Measurements from ENCODE around the gene PDXK. TPM values are rescaled to one million over a fixed set of nuclear protein-coding genes. Genes with fewer than 3 reads are reported as not detected.

Gene PDXK
- total and polyA plus RNA-seq, 10 of the 15 experiments (the other 5 are each of a cell fraction or from before 2014, with no cell fraction given): 3.7 to 141 (median 60.0) TPM

- BruUV-seq (replicated peaks): no TSS peak
- Histone ChIP-seq H3K9ac (ENCODE audit: control insufficient read depth, insufficient read depth, low read length) (no peak overlapping the region), H3K27ac (ENCODE audit: control insufficient read depth, insufficient read depth) (no peak overlapping the region), H4K20me1 (ENCODE audit: control insufficient read depth, insufficient read depth) (no peaks in the 10 kb centered on the region), H3K36me3 (ENCODE audit: control insufficient read depth in 2 of 2, insufficient read depth in 2 of 2, low read length in 1 of 2) (peaks cover 32 to 61% of the 10 kb centered on the region in 2 experiments), H2AFZ (ENCODE audit: control insufficient read depth, low read depth, low read length) (no peak overlapping the region), H3K4me3 (no peak overlapping the region), H3K4me2 (ENCODE audit: control insufficient read depth, insufficient read depth) (no peak overlapping the region), H3K4me1 (ENCODE audit: control insufficient read depth, insufficient read depth, low read length) (no peaks in the 10 kb centered on the region), H3K79me2 (ENCODE audit: control insufficient read depth, insufficient read depth, low read length) (no peaks in the 10 kb centered on the region), H3K9me3 (replicated peaks; ENCODE audit: control insufficient read depth, insufficient read depth, low read length) (no peaks in the 10 kb centered on the region), H3K27me3 (replicated peaks in 1 of 2; ENCODE audit: control insufficient read depth in 2 of 2, insufficient read depth in 2 of 2, low read length in 1 of 2) (no peaks in the 10 kb centered on the region)
- SMC1A ChIA-PET (ENCODE audit: uncharacterized antibody, unreplicated experiment): interaction anchor here (1.2 kb wide), 1 partner anchor 91 kb away, joined by 3 read pairs; no protein-coding TSS in a partner anchor
- no peak for DNase-seq (ENCODE audit: low read depth, low spot score)
- no peak for ATAC-seq
- no peak for TF ChIP-seq CREM (IDR thresholded peaks at IDR 0.05; ENCODE audit: low read depth)
- TF ChIP-seq NFXL1 (IDR thresholded peaks at IDR 0.05; ENCODE audit: borderline replicate concordance): no peak
- no peak for TF ChIP-seq RB1 (IDR thresholded peaks at IDR 0.05; ENCODE audit: borderline replicate concordance)
- POLR2A ChIA-PET: no interaction called here
- in situ Hi-C loops (cut with MboI): loop anchor here (25.0 kb wide), 1 partner anchor 1477 kb away; the partner anchor contains the start of gene ABCG1
- WGBS (ENCODE audit: insufficient coverage, insufficient replicate concordance, low lambda C conversion rate, missing lambda C conversion rate): 96% methylated on average over 12 of the region's 12 CpGs
- no peak for FAIRE-seq
- CTCF ChIA-PET: interaction anchor here (1.0 kb wide), 1 partner anchor 41 kb away, joined by 3 read pairs; no protein-coding TSS in a partner anchor
- intact Hi-C loops (cut with micrococcal nuclease; ENCODE audit: unreplicated experiment): no loop called here
- RAD21 ChIA-PET (ENCODE audit: unreplicated experiment): no interaction called here
Measured at GRCh38 chr21:43688906-43689305, 30.0 kb upstream of the PDXK start.

- ChIA-PET POLR2A (no interaction called here), SMC1A (ENCODE audit: uncharacterized antibody, unreplicated experiment) (no interaction called here), RAD21 (ENCODE audit: unreplicated experiment) (no interaction called here), CTCF (interaction anchor here (1.4 kb wide), 1 partner anchor 11 kb away, joined by 3 read pairs; no protein-coding TSS in a partner anchor)
- Histone ChIP-seq H2AFZ (ENCODE audit: control insufficient read depth, low read depth, low read length) (no peak overlapping the region), H3K36me3 (ENCODE audit: control insufficient read depth in 2 of 2, insufficient read depth in 2 of 2, low read length in 1 of 2) (peaks cover 29 to 59% of the 10 kb centered on the region in 2 experiments), H3K27me3 (replicated peaks in 1 of 2; ENCODE audit: control insufficient read depth in 2 of 2, insufficient read depth in 2 of 2, low read length in 1 of 2) (no peaks in the 10 kb centered on the region), H3K4me1 (ENCODE audit: control insufficient read depth, insufficient read depth, low read length) (no peaks in the 10 kb centered on the region), H3K4me3 (no peak overlapping the region), H3K79me2 (ENCODE audit: control insufficient read depth, insufficient read depth, low read length) (no peaks in the 10 kb centered on the region), H3K9ac (ENCODE audit: control insufficient read depth, insufficient read depth, low read length) (no peak overlapping the region), H3K4me2 (ENCODE audit: control insufficient read depth, insufficient read depth) (no peak overlapping the region), H3K27ac (ENCODE audit: control insufficient read depth, insufficient read depth) (no peak overlapping the region), H3K9me3 (replicated peaks; ENCODE audit: control insufficient read depth, insufficient read depth, low read length) (no peaks in the 10 kb centered on the region), H4K20me1 (ENCODE audit: control insufficient read depth, insufficient read depth) (peaks cover 2% of the 10 kb centered on the region; the same call in 1 of the 2 replicates)
- intact Hi-C loops (cut with micrococcal nuclease; ENCODE audit: unreplicated experiment): no loop called here
- ATAC-seq: no peak
- no peak for FAIRE-seq
- no peak for DNase-seq (ENCODE audit: low read depth, low spot score)
- in situ Hi-C loops (cut with MboI): loop anchor here (25.0 kb wide), 1 partner anchor 1477 kb away; the partner anchor contains the start of gene ABCG1
- 97% methylated on average over 32 of the region's 32 CpGs for WGBS (ENCODE audit: insufficient coverage, insufficient replicate concordance, low lambda C conversion rate, missing lambda C conversion rate)
- TF ChIP-seq E2F4 (IDR thresholded peaks at IDR 0.05; ENCODE audit: low read depth, low read length): no peak
- peak; percentile 47 for TF ChIP-seq POLR2A (IDR thresholded peaks at IDR 0.05; ENCODE audit: low read depth, low read length)
- no TSS peak for BruUV-seq (replicated peaks)
Measured at GRCh38 chr21:43689556-43690337, 29.2 kb upstream of the PDXK start.

All from GM12878 (cell line).